NCI-H1105 treated with DMSO at 0.1 percent for 48 hours (cell line): ENCODE data around the gene SDK2.
"Not testable (repeated sequence)": the region's sequence is repeated elsewhere in the genome, so short reads cannot be mapped to it uniquely, and the experiment has no call there.

Experiments used
- DNase-seq: peaks from one replicate; lab custom pipeline; 2025; lab: John Stamatoyannopoulos, UW

SDK2 gene

GRCh38 chr17:73453494-73453893 is 190.8 kb downstream of the SDK2 start:
- DNase-seq, result not testable (repeated sequence)

GRCh38 chr17:73453090-73453489 is 191.2 kb downstream of the SDK2 start:
- no peak for DNase-seq

- DNase-seq, result no peak
Measured at GRCh38 chr17:73452009-73452408, 192.2 kb downstream of the SDK2 start.

- no peak for DNase-seq
Measured at GRCh38 chr17:73447319-73447718, 196.9 kb downstream of the SDK2 start.

GRCh38 chr17:73446617-73447016 is 197.6 kb downstream of the SDK2 start:
- DNase-seq, result no peak

- no peak for DNase-seq
Measured at GRCh38 chr17:73445466-73445865, 198.8 kb downstream of the SDK2 start.

GRCh38 chr17:73444021-73444420 is 200.2 kb downstream of the SDK2 start:
- DNase-seq, result no peak

GRCh38 chr17:73439597-73439996 is 204.6 kb downstream of the SDK2 start:
- no peak for DNase-seq

- no peak for DNase-seq
Measured at GRCh38 chr17:73437826-73438225, 206.4 kb downstream of the SDK2 start.

- no peak for DNase-seq
Measured at GRCh38 chr17:73436954-73437353, 207.3 kb downstream of the SDK2 start.

GRCh38 chr17:73435412-73435811 is 208.8 kb downstream of the SDK2 start:
- no peak for DNase-seq

GRCh38 chr17:73434154-73434553 is 210.1 kb downstream of the SDK2 start:
- no peak for DNase-seq

- no peak for DNase-seq
Measured at GRCh38 chr17:73433501-73433900, 210.7 kb downstream of the SDK2 start.

- no peak for DNase-seq
Measured at GRCh38 chr17:73432624-73433190, 211.5 kb downstream of the SDK2 start.

GRCh38 chr17:73431401-73432205 is 212.6 kb downstream of the SDK2 start:
- no peak for DNase-seq

GRCh38 chr17:73430848-73431247 is 213.4 kb downstream of the SDK2 start:
- peak; percentile 48 for DNase-seq

GRCh38 chr17:73430165-73430680 is 214.0 kb downstream of the SDK2 start:
- DNase-seq, result no peak

- DNase-seq, result peak; percentile 70
Measured at GRCh38 chr17:73429440-73430164, 214.6 kb downstream of the SDK2 start.

- no peak for DNase-seq
Measured at GRCh38 chr17:73427198-73427597, 217.0 kb downstream of the SDK2 start.

- no peak for DNase-seq
Measured at GRCh38 chr17:73424571-73424970, 219.7 kb downstream of the SDK2 start.

- DNase-seq, result no peak
Measured at GRCh38 chr17:73423806-73424205, 220.4 kb downstream of the SDK2 start.

- no peak for DNase-seq
Measured at GRCh38 chr17:73423159-73423715, 221.0 kb downstream of the SDK2 start.

- DNase-seq, result no peak
Measured at GRCh38 chr17:73422121-73422520, 222.1 kb downstream of the SDK2 start.
